Osteocyte (in vitro differentiated cells): ENCODE results near the gene VEZF1. TPM values are rescaled to one million over a fixed set of nuclear protein-coding genes. Genes with fewer than 3 reads are reported as not detected.

ENCODE experiments used
- DNase-seq: peaks from one replicate; pipeline ENCODE4 v3.0.0; 2021; ENCODE audit warnings: mixed read lengths; ENCODE audit not compliant: unreplicated experiment; ENCODE audit errors: extremely low spot score
- H3K27ac Mint-ChIP-seq: one replicate; pipeline ENCODE4 v1.8.0; 2021; ENCODE audit warnings: mild to moderate bottlenecking, mixed read lengths; ENCODE audit not compliant: unreplicated experiment
- H3K27me3 Mint-ChIP-seq: one replicate; pipeline ENCODE4 v1.8.0; 2021; ENCODE audit warnings: mixed read lengths; ENCODE audit not compliant: unreplicated experiment
- H3K36me3 Mint-ChIP-seq: one replicate; pipeline ENCODE4 v1.8.0; 2021; ENCODE audit warnings: mixed read lengths; ENCODE audit not compliant: unreplicated experiment
- H3K4me1 Mint-ChIP-seq: one replicate; pipeline ENCODE4 v1.8.0; 2021; ENCODE audit warnings: mixed read lengths; ENCODE audit not compliant: unreplicated experiment
- H3K4me3 Mint-ChIP-seq: one replicate; pipeline ENCODE4 v1.8.0; 2021; ENCODE audit warnings: mild to moderate bottlenecking, moderate library complexity, mixed read lengths; ENCODE audit not compliant: unreplicated experiment
- H3K9me3 Mint-ChIP-seq: one replicate; pipeline ENCODE4 v1.8.0; 2021; ENCODE audit warnings: mixed read lengths; ENCODE audit not compliant: unreplicated experiment
- total RNA-seq: library from RNA; stranded (reverse); gene quantifications from 2 replicates; pipeline ENCODE4 v1.2.1, GENCODE V29; 2021
- TF ChIP-seq, protein P1 (sequence below): fragments of 200-600 bp; sonication (generic); IDR thresholded peaks from 2 replicates; pipeline ENCODE4 v1.5.0; 2021; ENCODE audit warnings: antibody characterized with exemption, mild to moderate bottlenecking, moderate library complexity

VEZF1 gene
- total RNA-seq, 1 donor from 2014 or later, result 50.6 TPM

DNA sequence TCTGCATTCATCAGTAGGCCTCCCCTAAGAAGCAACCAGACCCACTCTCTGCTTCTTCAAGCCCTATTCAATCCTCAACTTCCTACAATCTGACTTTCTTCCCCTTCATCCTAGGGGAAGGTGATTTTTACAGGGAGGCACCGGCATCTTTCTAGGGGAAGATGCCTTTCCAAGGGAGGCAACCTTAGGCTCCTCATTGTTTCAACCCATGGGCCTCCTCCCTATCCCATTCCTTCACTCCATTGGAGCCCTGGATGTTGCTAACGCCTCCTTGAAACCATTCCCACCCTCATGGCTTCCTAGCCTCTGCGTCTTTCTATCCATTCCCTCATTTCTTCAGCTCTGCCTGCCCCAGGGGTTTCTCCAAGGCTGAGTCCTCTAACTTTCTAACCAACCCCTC is 30.2 kb downstream of the VEZF1 start:
- H3K27ac Mint-ChIP-seq, result no peak overlapping the region
- H3K27me3 Mint-ChIP-seq, result no peaks in the 10 kb centered on the region
- peaks cover 19% of the 10 kb centered on the region for H3K4me1 Mint-ChIP-seq

DNA sequence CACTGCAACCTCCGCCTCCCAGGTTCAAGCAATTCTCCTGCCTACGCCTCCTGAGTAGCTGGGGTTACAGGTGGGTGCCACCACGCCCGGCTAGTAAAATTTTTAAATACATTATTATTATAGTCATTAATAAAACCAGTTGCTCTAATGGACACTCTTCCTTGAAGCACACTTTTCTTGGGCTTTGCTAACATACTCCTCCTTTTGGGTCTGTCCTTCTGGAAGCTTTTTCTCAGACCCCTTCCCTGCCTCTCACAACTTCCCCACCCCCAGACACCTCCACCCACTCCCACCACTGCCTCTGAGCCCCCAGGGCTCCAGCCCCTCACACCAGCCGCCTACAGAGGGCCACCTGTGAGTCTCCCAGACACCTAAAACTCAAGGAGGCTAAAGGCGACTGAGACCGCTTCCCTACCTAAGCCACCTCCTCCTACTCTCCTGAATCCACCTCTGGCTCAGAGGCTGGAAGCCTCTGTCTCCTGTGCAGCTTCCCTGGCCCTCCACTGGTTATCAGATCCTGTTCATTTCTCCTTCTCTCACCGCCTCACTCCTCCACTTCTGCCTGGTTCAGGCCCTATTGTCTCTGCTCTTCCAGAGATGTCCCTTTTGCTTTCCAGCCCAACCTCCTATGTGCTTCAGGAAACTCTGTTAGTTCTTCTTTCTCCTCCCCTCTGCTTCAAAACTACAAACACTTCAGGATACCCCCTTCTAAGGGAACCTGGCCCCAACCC is 30.8 kb downstream of the VEZF1 start:
- DNase-seq, result no peak
- H3K4me1 Mint-ChIP-seq, result peaks cover 25% of the 10 kb centered on the region
- no peaks in the 10 kb centered on the region for H3K27me3 Mint-ChIP-seq
- TF ChIP-seq, protein P1, sequence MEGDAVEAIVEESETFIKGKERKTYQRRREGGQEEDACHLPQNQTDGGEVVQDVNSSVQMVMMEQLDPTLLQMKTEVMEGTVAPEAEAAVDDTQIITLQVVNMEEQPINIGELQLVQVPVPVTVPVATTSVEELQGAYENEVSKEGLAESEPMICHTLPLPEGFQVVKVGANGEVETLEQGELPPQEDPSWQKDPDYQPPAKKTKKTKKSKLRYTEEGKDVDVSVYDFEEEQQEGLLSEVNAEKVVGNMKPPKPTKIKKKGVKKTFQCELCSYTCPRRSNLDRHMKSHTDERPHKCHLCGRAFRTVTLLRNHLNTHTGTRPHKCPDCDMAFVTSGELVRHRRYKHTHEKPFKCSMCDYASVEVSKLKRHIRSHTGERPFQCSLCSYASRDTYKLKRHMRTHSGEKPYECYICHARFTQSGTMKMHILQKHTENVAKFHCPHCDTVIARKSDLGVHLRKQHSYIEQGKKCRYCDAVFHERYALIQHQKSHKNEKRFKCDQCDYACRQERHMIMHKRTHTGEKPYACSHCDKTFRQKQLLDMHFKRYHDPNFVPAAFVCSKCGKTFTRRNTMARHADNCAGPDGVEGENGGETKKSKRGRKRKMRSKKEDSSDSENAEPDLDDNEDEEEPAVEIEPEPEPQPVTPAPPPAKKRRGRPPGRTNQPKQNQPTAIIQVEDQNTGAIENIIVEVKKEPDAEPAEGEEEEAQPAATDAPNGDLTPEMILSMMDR, result no peak
- no peaks in the 10 kb centered on the region for H3K9me3 Mint-ChIP-seq
- no peak overlapping the region for H3K4me3 Mint-ChIP-seq
- no peaks in the 10 kb centered on the region for H3K36me3 Mint-ChIP-seq
- no peak overlapping the region for H3K27ac Mint-ChIP-seq

More for the DNA sequence above, 30.2 kb downstream of the VEZF1 start:
- H3K4me3 Mint-ChIP-seq, result no peak overlapping the region
- H3K9me3 Mint-ChIP-seq, result no peaks in the 10 kb centered on the region
- H3K36me3 Mint-ChIP-seq, result no peaks in the 10 kb centered on the region
- no peak for DNase-seq
- TF ChIP-seq, protein P1, result no peak

GRCh38 chr17:57956291-57957119 is 31.5 kb downstream of the VEZF1 start:
- Mint-ChIP-seq H3K27ac (no peak overlapping the region), H3K27me3 (no peaks in the 10 kb centered on the region), H3K4me1 (peaks cover 31% of the 10 kb centered on the region), H3K9me3 (no peaks in the 10 kb centered on the region), H3K36me3 (no peaks in the 10 kb centered on the region), H3K4me3 (peak overlapping the region; percentile 66)
- TF ChIP-seq, protein P1, result no peak
- DNase-seq, result no peak

- Mint-ChIP-seq H3K36me3 (no peaks in the 10 kb centered on the region), H3K4me1 (peaks cover 42% of the 10 kb centered on the region), H3K27me3 (no peaks in the 10 kb centered on the region), H3K4me3 (peak within 1 kb of the TSS; percentile 68), H3K27ac (peak within 1 kb of the TSS; percentile 77), H3K9me3 (no peaks in the 10 kb centered on the region)
- TF ChIP-seq, protein P1, result peak; percentile 51
- DNase-seq, result peak; percentile 94
Observed at GRCh38 chr17:57955183-57955931, 32.7 kb downstream of the VEZF1 start, which contains the start of gene CUEDC1. Gene CUEDC1, minus strand, starts transcription at chr17:57955412. Its CDS starts 69,848 bp downstream, at chr17:57885564.
